ENCODE measurements around the gene GPC6.

GRCh38 chr13:93932901-93933300 is 706.3 kb downstream of the GPC6 start:
- TF ChIP-seq CTCF (conservative IDR thresholded peaks at IDR 0.05) (no peak), ZFX (IDR thresholded peaks at IDR 0.05) (no peak)
